Fibroblast of the aortic adventitia (primary cell): Measurements from ENCODE around the gene PTK6. TPM values are rescaled to one million over a fixed set of nuclear protein-coding genes. Genes with fewer than 3 reads are reported as not detected.

Experiments
- DNase-seq: peaks from one replicate; pipeline ENCODE4 v3.0.0-alpha.2; 2010; ENCODE audit warnings: low read depth
- H3K4me3 ChIP-seq: 2 replicates; pipeline ENCODE4 v1.5.1; 2011; ENCODE audit warnings: low read depth, mild to moderate bottlenecking, control low read depth, low read length, moderate library complexity
- total RNA-seq: library from RNA; depleted of rRNA; stranded (reverse); fragments of >200 nt; gene quantifications from 2 replicates; pipeline ENCODE4 v1.2.3, GENCODE V29; 2012; ENCODE audit warnings: low replicate concordance
- TF ChIP-seq, protein P1 (sequence below): IDR thresholded peaks from 2 replicates; pipeline ENCODE4 v1.5.1; 2011; ENCODE audit warnings: mild to moderate bottlenecking, low read length, control low read depth, inconsistent platforms; ENCODE audit not compliant: insufficient read depth

The PTK6 gene
- total RNA-seq, 1 donor = not detected

DNA sequence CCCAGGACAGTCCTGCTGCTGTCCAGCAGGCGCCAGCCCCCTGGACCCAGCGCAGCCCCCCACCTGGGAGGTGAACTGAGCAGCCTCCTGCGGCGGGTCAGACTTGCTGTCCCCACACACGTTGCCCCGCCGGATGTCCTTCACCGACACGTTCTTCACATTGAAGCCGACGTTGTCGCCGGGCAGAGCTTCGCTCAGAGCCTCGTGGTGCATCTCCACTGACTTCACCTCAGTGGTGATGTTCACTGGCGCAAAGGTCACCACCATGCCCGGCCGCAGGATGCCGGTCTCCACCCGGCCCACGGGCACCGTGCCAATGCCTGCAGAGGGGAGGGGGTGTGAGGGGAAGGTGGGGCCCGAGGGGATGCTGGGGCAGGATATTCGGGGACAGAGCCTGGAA is 46.8 kb downstream of the PTK6 start:
- TF ChIP-seq, protein P1, sequence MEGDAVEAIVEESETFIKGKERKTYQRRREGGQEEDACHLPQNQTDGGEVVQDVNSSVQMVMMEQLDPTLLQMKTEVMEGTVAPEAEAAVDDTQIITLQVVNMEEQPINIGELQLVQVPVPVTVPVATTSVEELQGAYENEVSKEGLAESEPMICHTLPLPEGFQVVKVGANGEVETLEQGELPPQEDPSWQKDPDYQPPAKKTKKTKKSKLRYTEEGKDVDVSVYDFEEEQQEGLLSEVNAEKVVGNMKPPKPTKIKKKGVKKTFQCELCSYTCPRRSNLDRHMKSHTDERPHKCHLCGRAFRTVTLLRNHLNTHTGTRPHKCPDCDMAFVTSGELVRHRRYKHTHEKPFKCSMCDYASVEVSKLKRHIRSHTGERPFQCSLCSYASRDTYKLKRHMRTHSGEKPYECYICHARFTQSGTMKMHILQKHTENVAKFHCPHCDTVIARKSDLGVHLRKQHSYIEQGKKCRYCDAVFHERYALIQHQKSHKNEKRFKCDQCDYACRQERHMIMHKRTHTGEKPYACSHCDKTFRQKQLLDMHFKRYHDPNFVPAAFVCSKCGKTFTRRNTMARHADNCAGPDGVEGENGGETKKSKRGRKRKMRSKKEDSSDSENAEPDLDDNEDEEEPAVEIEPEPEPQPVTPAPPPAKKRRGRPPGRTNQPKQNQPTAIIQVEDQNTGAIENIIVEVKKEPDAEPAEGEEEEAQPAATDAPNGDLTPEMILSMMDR = no peak
- no peak overlapping the region for H3K4me3 ChIP-seq
- DNase-seq = no peak

- DNase-seq = no peak
- TF ChIP-seq, protein P1 = no peak
- H3K4me3 ChIP-seq = no peak overlapping the region
Observed at GRCh38 chr20:63488315-63489251, 48.6 kb downstream of the PTK6 start.

GRCh38 chr20:63487781-63488241 is 49.4 kb downstream of the PTK6 start:
- H3K4me3 ChIP-seq = no peak overlapping the region
- DNase-seq = no peak

GRCh38 chr20:63487116-63487764 is 49.9 kb downstream of the PTK6 start:
- DNase-seq = no peak
- H3K4me3 ChIP-seq = no peak overlapping the region
- TF ChIP-seq, protein P1 = no peak

More at GRCh38 chr20:63487781-63488241, 49.4 kb downstream of the PTK6 start:
- TF ChIP-seq, protein P1 = no peak

DNA sequence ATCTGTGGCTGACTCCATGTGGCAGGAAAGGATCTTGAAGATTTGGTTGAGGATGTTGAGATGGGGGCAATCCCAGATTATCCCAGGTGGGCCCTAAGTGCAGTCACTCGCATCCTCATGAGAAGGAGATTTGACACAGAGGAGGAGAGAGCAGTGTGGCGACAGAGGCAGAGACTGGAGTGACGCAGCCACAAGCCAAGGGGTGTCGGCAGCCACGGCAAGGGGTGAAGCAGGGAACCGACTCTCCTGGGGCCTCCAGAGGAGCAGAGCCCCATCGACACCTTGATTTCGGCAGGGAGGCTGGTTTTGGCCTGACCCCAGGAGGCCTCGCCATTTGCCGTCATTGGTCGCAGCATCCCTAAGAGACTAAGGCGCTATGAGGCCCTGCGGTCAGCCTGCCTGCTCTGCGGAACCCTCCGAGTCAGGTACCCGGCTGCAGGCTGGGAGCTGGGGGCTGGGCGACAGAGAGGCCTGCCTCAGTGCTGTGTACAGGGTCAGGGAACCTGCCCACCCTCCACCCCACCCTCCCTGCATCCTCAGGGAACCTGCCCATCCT is 50.8 kb downstream of the PTK6 start:
- no peak for DNase-seq
- no peak overlapping the region for H3K4me3 ChIP-seq
- TF ChIP-seq, protein P1 = no peak

DNA sequence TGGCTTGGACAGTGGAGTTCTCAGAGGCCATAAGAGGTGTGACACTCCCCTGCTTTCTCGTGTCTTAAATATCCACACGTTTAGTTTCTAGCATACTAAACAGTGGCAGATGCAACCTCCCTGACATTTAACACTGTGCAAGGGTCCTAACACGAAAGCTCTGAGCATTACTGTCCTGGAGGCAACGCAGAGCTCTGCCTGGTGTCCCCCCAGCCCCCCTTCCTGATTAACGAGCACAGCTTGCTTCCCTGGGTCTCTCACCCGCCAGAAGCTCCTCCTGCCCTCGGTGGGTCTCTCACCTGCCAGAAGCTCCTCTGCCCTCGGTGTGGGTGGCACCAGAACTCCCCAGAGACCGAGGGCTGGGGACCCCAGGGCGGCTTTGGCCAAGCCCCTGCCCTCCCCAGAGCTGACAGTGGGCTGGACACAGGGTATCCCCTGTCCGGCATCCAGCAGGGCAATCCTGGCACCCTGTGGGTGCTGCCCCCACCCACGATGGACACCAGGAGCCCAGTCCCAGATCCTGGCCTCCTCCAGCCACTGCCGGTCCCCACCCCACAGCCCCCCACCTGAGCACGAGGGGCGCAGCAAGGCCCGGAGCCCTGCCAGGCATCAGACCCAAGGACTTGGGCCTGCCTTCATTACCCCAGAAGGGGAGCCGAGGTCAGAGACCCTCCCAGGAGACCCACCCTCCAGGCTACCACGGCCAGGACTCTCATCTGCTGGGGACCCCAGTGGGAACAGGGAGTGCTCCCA is 52.3 kb downstream of the PTK6 start:
- no peak for DNase-seq
- no peak overlapping the region for H3K4me3 ChIP-seq
- TF ChIP-seq, protein P1 = no peak
